OCI-LY7 (cell line): Measurements from ENCODE around the gene NR5A2. TPM values are rescaled to one million over a fixed set of nuclear protein-coding genes. Genes with fewer than 3 reads are reported as not detected.

Experiments
- small RNA-seq: library from RNA; depleted of rRNA; stranded (forward); fragments of <200 nt; gene quantifications from one replicate; pipeline ENCODE3, GENCODE V24; 2014
- total RNA-seq, 2 experiments: library from RNA; depleted of rRNA in 1 of 2; stranded (reverse); fragments of >200 nt in 1 of 2; shearing (Covaris generic) in 1 of 2; gene quantifications; 2 replicates each; pipeline ENCODE4 v1.2.3, GENCODE V29; 2014 to 2022

NR5A2 gene
- total RNA-seq, 2 experiments from 2014 or later: 2.3 to 3.9 TPM

Small RNA genes within 50 kb of the gene (small RNA-seq; reads per million reads assigned to genes)
- gene RNU6-570P: not detected
- gene RNU6-609P: not detected
- gene RNU6-716P: not detected
